ENCODE results near the gene HLA-DRB5. TPM values are rescaled to one million over a fixed set of nuclear protein-coding genes. Genes with fewer than 3 reads are reported as not detected.
"Not testable (repeated sequence)": the region's sequence is repeated elsewhere in the genome, so short reads cannot be mapped to it uniquely, and the experiment has no call there.

Gene HLA-DRB5
- total and polyA plus RNA-seq, 10 of the 15 experiments (the other 5 are each of a cell fraction or from before 2014, with no cell fraction given), result 38.0 to 108 (median 62.8) TPM

DNA sequence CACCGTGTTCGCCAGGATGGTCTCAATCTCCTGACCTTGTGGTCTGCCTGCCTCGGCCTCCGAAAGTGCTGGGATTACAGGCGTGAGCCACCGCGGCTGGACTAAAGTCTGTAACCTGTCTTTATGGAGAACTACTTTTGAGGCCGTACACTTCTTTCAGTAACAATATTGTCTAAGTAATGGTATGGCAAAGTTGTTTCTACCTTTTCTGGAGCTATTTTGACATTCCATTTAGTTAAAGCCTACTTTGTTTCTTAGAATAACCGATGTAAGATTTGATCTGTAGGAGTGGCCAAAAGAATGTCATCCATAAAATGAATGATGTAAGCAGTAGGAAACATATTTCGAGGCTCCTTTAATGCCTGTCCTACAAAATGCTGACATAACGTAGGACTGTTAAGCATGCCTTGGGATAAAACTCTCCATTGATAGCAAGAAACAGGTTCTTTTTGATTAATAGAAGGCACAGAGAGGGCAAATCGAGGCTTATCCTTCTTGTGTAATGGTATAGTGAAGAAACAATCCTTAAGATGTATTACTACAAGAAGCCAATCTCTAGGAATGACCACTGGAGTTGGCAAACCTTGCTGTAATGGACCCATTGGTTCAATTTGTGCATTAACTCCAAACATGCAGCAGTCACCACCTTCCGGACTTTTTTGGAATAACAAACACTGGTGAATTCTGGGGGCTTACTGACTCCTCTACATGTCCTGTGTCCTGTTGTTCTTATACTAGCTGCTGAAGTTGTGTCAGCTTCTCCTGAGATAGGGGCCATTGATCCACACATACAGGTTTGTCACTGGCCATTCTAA lies 54.5 kb downstream of the HLA-DRB5 start (continued):
- TF ChIP-seq EGR1 (IDR thresholded peaks at IDR 0.05; ENCODE audit: borderline replicate concordance in 1 of 2, low read depth in 2 of 2, low read length in 2 of 2) (no peak), MTA2 (IDR thresholded peaks at IDR 0.05; ENCODE audit: low read depth) (no peak), ZNF24 (IDR thresholded peaks at IDR 0.05) (no peak), PAX8 (IDR thresholded peaks at IDR 0.05) (no peak), POLR2A (IDR thresholded peaks at IDR 0.05; ENCODE audit: low read depth, low read length) (no peak)
- TF ChIP-seq, protein P1, sequence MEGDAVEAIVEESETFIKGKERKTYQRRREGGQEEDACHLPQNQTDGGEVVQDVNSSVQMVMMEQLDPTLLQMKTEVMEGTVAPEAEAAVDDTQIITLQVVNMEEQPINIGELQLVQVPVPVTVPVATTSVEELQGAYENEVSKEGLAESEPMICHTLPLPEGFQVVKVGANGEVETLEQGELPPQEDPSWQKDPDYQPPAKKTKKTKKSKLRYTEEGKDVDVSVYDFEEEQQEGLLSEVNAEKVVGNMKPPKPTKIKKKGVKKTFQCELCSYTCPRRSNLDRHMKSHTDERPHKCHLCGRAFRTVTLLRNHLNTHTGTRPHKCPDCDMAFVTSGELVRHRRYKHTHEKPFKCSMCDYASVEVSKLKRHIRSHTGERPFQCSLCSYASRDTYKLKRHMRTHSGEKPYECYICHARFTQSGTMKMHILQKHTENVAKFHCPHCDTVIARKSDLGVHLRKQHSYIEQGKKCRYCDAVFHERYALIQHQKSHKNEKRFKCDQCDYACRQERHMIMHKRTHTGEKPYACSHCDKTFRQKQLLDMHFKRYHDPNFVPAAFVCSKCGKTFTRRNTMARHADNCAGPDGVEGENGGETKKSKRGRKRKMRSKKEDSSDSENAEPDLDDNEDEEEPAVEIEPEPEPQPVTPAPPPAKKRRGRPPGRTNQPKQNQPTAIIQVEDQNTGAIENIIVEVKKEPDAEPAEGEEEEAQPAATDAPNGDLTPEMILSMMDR (IDR thresholded peaks at IDR 0.05 in 2 of 3, conservative IDR thresholded peaks at IDR 0.05 in 1 of 3; ENCODE audit: control insufficient read depth in 2 of 3, extremely low read depth in 1 of 3, insufficient read depth in 1 of 3, low read depth in 3 of 3, low read length in 3 of 3), result no peak

DNA sequence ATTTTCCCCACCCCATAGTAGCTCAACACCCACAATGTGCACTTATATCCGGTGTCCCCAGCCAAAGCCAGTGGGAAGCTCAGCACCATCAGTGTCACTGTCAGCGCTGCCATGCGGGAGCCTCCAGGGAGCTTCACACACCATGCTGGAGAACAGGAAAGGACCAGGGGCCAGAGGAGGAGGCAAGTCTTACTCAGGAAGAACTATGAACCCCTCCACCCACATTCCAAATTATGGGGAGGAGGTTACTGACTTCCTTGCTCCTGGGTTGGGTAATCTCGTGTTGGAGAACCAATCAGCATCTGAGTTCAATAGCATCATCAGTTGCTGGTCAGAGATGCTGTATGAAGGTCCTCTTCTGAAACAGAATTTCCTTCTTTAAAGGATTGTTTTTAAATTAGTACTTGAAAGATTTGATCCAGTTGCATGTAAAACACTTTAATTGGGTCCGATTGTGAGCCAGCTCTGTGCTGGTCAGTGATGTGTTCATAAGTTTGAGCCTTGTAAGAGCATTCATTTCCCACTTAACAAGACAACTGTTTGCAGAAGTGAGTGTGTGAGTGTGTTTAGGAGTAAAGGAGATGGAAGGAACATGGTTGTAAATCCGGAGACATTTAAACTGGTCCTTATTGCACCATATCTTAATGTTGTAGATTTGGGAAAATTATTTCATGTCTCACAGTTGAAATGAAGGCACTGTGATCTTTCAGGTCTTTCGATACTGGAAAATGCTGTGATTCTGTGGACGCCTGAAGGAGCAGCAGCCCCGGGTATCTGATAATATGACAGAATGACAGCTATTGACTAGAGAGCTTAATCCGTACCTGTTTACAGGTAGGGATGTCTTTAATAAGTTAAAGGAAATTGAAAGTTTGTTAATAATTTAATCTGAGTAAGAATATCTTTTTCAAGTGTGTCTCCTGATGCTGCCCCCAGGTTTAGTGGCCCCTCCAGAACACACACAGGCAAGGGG lies 56.4 kb downstream of the HLA-DRB5 start:
- H3K27me3 ChIP-seq (replicated peaks in 1 of 2; ENCODE audit: control insufficient read depth in 2 of 2, insufficient read depth in 2 of 2, low read length in 1 of 2), result not testable (repeated sequence)
- FAIRE-seq, result peak; percentile 99
- TF ChIP-seq TAF1 (IDR thresholded peaks at IDR 0.05; ENCODE audit: borderline replicate concordance, low read depth, low read length) (peak; percentile 66; the same call in 1 of the 2 replicates), CREB1 (IDR thresholded peaks at IDR 0.05; ENCODE audit: low read depth) (peak; percentile 86), CREM (IDR thresholded peaks at IDR 0.05; ENCODE audit: low read depth) (peak; percentile 66), CEBPB (IDR thresholded peaks at IDR 0.05; ENCODE audit: borderline replicate concordance in 1 of 2, low read depth in 2 of 2, low read length in 2 of 2) (peak in 1 of 2 experiments; percentile 52; a peak in 1 of 4 replicates), PML (IDR thresholded peaks at IDR 0.05; ENCODE audit: low read length) (peak; percentile 72), IKZF1 (conservative IDR thresholded peaks at IDR 0.05) (peak; percentile 51; the same call in 1 of the 2 replicates), EED (IDR thresholded peaks at IDR 0.05; ENCODE audit: low read depth) (peak; percentile 86), IKZF2 (IDR thresholded peaks at IDR 0.05) (peak; percentile 55 to 60; a peak in 2 of 4 replicates), POLR2AphosphoS5 (IDR thresholded peaks at IDR 0.05; ENCODE audit: low read length) (peak; percentile 87), SMAD5 (IDR thresholded peaks at IDR 0.05; ENCODE audit: low read depth) (peak; percentile 90)
- TF ChIP-seq, protein P2, sequence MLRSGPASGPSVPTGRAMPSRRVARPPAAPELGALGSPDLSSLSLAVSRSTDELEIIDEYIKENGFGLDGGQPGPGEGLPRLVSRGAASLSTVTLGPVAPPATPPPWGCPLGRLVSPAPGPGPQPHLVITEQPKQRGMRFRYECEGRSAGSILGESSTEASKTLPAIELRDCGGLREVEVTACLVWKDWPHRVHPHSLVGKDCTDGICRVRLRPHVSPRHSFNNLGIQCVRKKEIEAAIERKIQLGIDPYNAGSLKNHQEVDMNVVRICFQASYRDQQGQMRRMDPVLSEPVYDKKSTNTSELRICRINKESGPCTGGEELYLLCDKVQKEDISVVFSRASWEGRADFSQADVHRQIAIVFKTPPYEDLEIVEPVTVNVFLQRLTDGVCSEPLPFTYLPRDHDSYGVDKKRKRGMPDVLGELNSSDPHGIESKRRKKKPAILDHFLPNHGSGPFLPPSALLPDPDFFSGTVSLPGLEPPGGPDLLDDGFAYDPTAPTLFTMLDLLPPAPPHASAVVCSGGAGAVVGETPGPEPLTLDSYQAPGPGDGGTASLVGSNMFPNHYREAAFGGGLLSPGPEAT (IDR thresholded peaks at IDR 0.05; ENCODE audit: low read depth), result 0 out of 2 replicates have a peak, but pooled peaks have one; percentile 27

More for the DNA sequence above, 56.4 kb downstream of the HLA-DRB5 start:
- ChIA-PET SMC1A (ENCODE audit: uncharacterized antibody, unreplicated experiment) (interaction anchor here (0.8 to 4.3 kb wide), 6 partner anchors 9 to 60 kb away, joined by 3 to 27 read pairs (median 4); partner anchors contain the start of gene HLA-DRA), CTCF (interaction anchor here (1.1 to 2.1 kb wide), 6 partner anchors 10 to 227 kb away, joined by 3 to 13 read pairs (median 4); partner anchors contain the start of gene HLA-DRA), RAD21 (ENCODE audit: unreplicated experiment) (interaction anchor here (0.5 to 1.7 kb wide), 9 partner anchors 11 to 393 kb away, joined by 3 to 7 read pairs (median 3); no protein-coding TSS in a partner anchor), POLR2A (interaction anchor here (0.8 to 3.5 kb wide), 11 partner anchors 10 to 217 kb away, joined by 3 to 30 read pairs (median 6); partner anchors contain the start of gene HLA-DRA)
- H4K20me1 ChIP-seq (ENCODE audit: control insufficient read depth, insufficient read depth); H3K4me1 ChIP-seq (ENCODE audit: control insufficient read depth, insufficient read depth, low read length); H3K79me2 ChIP-seq (ENCODE audit: control insufficient read depth, insufficient read depth, low read length); H3K36me3 ChIP-seq (ENCODE audit: control insufficient read depth in 2 of 2, insufficient read depth in 2 of 2, low read length in 1 of 2); intact Hi-C loops (cut with micrococcal nuclease; ENCODE audit: unreplicated experiment); H3K9me3 ChIP-seq (replicated peaks; ENCODE audit: control insufficient read depth, insufficient read depth, low read length): not testable (repeated sequence)
- WGBS (ENCODE audit: insufficient coverage, insufficient replicate concordance, low lambda C conversion rate, missing lambda C conversion rate), result 21% methylated on average over 10 of the region's 10 CpGs
- Histone ChIP-seq H3K9ac (ENCODE audit: control insufficient read depth, insufficient read depth, low read length) (peak overlapping the region; percentile 64), H3K4me3 (peak overlapping the region; percentile 39; the same call in 1 of the 2 replicates), H3K4me2 (ENCODE audit: control insufficient read depth, insufficient read depth) (peak overlapping the region; percentile 77; the same call in 1 of the 2 replicates), H2AFZ (ENCODE audit: control insufficient read depth, low read depth, low read length) (peak overlapping the region; percentile 82), H3K27ac (ENCODE audit: control insufficient read depth, insufficient read depth) (peak overlapping the region; percentile 90)
- DNase-seq (ENCODE audit: low read depth, low spot score), result peak; percentile 69
- BruUV-seq (replicated peaks), result TSS peak; percentile 95
- in situ Hi-C loops (cut with MboI), result loop anchor here (10.0 kb wide), 1 partner anchor 51 kb away; no protein-coding TSS in a partner anchor
- ATAC-seq, result peak; percentile 98
